Smooth muscle cell (in vitro differentiated cells): ENCODE measurements around the gene RIMBP3C. TPM values are rescaled to one million over a fixed set of nuclear protein-coding genes. Genes with fewer than 3 reads are reported as not detected.
A peak's percentile ranks its signal among the peaks of the same experiment; 100 is the strongest.
"Not testable (repeated sequence)": the region's sequence is repeated elsewhere in the genome, so short reads cannot be mapped to it uniquely, and the experiment has no call there.

Source experiments
- DNase-seq: peaks from one replicate; lab custom pipeline; 2025; ENCODE audit not compliant: unreplicated experiment; lab: John Stamatoyannopoulos, UW
- H2AFZ ChIP-seq: fragments of 200-600 bp; sonication (generic); 2 replicates; pipeline ENCODE4 v1.6.0; 2016; ENCODE audit warnings: antibody characterized with exemption, low read depth, mild to moderate bottlenecking
- H3F3A ChIP-seq: fragments of 200-600 bp; sonication (generic); 2 replicates; pipeline ENCODE4 v1.6.0; 2017; ENCODE audit warnings: antibody characterized with exemption, low read depth
- H3K27ac ChIP-seq: fragments of 200-600 bp; sonication (generic); 2 replicates; pipeline ENCODE4 v1.5.1; 2016; ENCODE audit warnings: low read depth, mild to moderate bottlenecking
- H3K27me3 ChIP-seq: fragments of 200-600 bp; sonication (generic); 2 replicates; pipeline ENCODE4 v1.6.1; 2016; ENCODE audit warnings: low read depth, mild to moderate bottlenecking
- H3K36me3 ChIP-seq: fragments of 200-600 bp; sonication (generic); 2 replicates; pipeline ENCODE4 v1.5.1; 2016; ENCODE audit warnings: low read depth
- H3K4me1 ChIP-seq: fragments of 200-600 bp; sonication (generic); 2 replicates; pipeline ENCODE4 v1.5.1; 2016; ENCODE audit warnings: low read depth
- H3K4me2 ChIP-seq: fragments of 200-600 bp; sonication (generic); 2 replicates; pipeline ENCODE4 v1.6.0; 2016; ENCODE audit warnings: mild to moderate bottlenecking
- H3K4me3 ChIP-seq: fragments of 200-600 bp; sonication (generic); 2 replicates; pipeline ENCODE4 v1.5.1; 2016; ENCODE audit warnings: mild to moderate bottlenecking
- H3K79me2 ChIP-seq: fragments of 200-600 bp; sonication (generic); 2 replicates; pipeline ENCODE4 v1.6.0; 2016; ENCODE audit warnings: low read depth, mild to moderate bottlenecking
- H3K9ac ChIP-seq: fragments of 200-600 bp; sonication (generic); 2 replicates; pipeline ENCODE4 v1.6.0; 2016; ENCODE audit warnings: low read depth
- H3K9me3 ChIP-seq: fragments of 200-600 bp; sonication (generic); replicated peaks from 2 replicates; pipeline ENCODE4 v1.5.1; 2016; ENCODE audit warnings: low read depth
- H4K20me1 ChIP-seq: fragments of 200-600 bp; sonication (generic); 2 replicates; pipeline ENCODE4 v1.6.0; 2016; ENCODE audit warnings: low read depth
- WGBS: methylation state at CpG from one replicate; pipeline ENCODE4 v1.1.7; 2016; ENCODE audit warnings: low lambda C conversion rate; 5-methylcytosine and 5-hydroxymethylcytosine counted together
- polyA plus RNA-seq: library from polyadenylated mRNA; unstranded; fragments of >200 nt; fragmentation: Nextera tagmentation; extraction: Ambion mirVana; gene quantifications from 2 replicates; pipeline ENCODE4 v1.2.1, GENCODE V29; 2016
- total RNA-seq: library from RNA; depleted of rRNA; stranded (reverse); fragments of >200 nt; gene quantifications from 2 replicates; pipeline ENCODE4 v1.2.3, GENCODE V29; 2014
- TF ChIP-seq, protein P1 (sequence below): fragments of 200-600 bp; sonication (generic); IDR thresholded peaks from 2 replicates; pipeline ENCODE4 v1.5.1; 2017; ENCODE audit warnings: borderline replicate concordance, mild to moderate bottlenecking, antibody characterized with exemption; ENCODE audit not compliant: insufficient read depth, poor library complexity, severe bottlenecking

RIMBP3C gene
- total and polyA plus RNA-seq, 2 experiments from 2014 or later, result 0.17 to 0.45 TPM

DNA sequence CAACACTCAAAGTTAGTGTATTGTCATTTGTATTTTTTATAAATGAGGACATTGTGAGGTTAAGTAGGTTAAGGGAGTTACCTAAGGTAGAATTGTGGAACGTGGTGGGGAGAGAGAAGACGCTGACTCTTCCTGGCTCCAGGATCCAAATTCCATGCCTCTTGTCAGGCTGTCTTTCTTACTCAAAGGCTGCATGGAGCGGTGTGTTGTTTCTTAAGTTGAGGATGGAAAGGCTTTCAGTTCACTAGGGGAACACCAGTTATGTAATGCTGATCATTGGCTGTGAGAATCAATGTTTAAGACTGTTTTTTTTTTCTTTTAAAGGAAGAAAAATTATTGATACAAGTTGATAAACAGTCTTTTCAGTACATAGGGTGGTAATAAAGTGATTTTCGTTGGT, 19.1 kb upstream of the RIMBP3C start:
- H3F3A ChIP-seq, result no peaks in the 10 kb centered on the region
- no peaks in the 10 kb centered on the region for H3K9me3 ChIP-seq
- H3K4me3 ChIP-seq, result peak overlapping the region; percentile 96
- no peak for DNase-seq
- TF ChIP-seq, protein P1, sequence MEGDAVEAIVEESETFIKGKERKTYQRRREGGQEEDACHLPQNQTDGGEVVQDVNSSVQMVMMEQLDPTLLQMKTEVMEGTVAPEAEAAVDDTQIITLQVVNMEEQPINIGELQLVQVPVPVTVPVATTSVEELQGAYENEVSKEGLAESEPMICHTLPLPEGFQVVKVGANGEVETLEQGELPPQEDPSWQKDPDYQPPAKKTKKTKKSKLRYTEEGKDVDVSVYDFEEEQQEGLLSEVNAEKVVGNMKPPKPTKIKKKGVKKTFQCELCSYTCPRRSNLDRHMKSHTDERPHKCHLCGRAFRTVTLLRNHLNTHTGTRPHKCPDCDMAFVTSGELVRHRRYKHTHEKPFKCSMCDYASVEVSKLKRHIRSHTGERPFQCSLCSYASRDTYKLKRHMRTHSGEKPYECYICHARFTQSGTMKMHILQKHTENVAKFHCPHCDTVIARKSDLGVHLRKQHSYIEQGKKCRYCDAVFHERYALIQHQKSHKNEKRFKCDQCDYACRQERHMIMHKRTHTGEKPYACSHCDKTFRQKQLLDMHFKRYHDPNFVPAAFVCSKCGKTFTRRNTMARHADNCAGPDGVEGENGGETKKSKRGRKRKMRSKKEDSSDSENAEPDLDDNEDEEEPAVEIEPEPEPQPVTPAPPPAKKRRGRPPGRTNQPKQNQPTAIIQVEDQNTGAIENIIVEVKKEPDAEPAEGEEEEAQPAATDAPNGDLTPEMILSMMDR, result no peak
- peaks cover 80% of the 10 kb centered on the region for H3K79me2 ChIP-seq
- H3K27me3 ChIP-seq, result no peaks in the 10 kb centered on the region
- no peak overlapping the region for H2AFZ ChIP-seq
- peaks cover 74% of the 10 kb centered on the region for H4K20me1 ChIP-seq
- peaks cover 24% of the 10 kb centered on the region for H3K4me1 ChIP-seq
- H3K4me2 ChIP-seq, result peak overlapping the region; percentile 97
- H3K27ac ChIP-seq, result peak overlapping the region; percentile 1
- H3K36me3 ChIP-seq, result no peaks in the 10 kb centered on the region
- WGBS, result 70% methylated on average over 4 of the region's 4 CpGs
- H3K9ac ChIP-seq, result peak overlapping the region; percentile 27

DNA sequence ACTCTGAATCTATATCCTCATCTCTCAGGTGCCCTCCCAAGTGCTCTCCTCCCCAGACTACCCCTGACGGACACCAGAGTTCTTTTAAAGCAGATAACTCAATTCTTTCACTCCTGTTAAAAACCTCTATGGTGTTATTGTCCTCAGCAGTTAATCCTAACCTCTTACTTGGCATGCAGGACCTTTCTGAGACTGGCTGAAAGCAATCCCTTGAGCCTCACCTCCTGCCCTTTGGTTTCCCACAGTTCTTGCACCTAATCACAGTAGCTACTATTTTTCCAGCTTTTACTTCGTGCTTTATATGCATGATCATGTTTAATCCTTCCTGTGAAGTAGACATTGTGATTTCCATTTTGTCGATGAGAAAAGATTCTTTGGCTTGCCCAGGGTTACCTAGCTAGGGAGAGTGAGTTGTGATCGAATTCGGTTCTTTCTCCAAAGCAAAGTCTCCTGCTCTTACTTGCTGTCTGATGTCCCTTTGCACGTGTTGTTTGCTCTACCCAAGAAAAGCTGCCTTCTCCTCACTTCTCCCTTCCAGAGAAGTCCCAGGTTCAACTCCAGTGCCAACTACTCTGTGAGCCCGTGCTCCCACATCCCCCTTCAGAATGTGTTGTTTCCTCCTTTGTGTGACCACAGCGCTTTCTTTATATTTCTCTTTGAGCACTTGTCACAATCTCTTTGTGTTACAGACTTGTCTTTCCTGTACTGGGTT, 18.4 kb upstream of the RIMBP3C start:
- no peaks in the 10 kb centered on the region for H3K9me3 ChIP-seq
- H2AFZ ChIP-seq, result no peak overlapping the region
- 74% methylated on average over 8 of the region's 8 CpGs for WGBS
- peak overlapping the region; percentile 27 for H3K9ac ChIP-seq
- peaks cover 66% of the 10 kb centered on the region for H4K20me1 ChIP-seq
- H3K36me3 ChIP-seq, result no peaks in the 10 kb centered on the region
- H3K4me2 ChIP-seq, result peak overlapping the region; percentile 97
- TF ChIP-seq, protein P1, result no peak
- H3F3A ChIP-seq, result no peaks in the 10 kb centered on the region
- H3K27me3 ChIP-seq, result no peaks in the 10 kb centered on the region
- no peak for DNase-seq
- H3K4me3 ChIP-seq, result peak overlapping the region; percentile 96
- H3K27ac ChIP-seq, result peak overlapping the region; percentile 93
- peaks cover 72% of the 10 kb centered on the region for H3K79me2 ChIP-seq
- peaks cover 24% of the 10 kb centered on the region for H3K4me1 ChIP-seq

DNA sequence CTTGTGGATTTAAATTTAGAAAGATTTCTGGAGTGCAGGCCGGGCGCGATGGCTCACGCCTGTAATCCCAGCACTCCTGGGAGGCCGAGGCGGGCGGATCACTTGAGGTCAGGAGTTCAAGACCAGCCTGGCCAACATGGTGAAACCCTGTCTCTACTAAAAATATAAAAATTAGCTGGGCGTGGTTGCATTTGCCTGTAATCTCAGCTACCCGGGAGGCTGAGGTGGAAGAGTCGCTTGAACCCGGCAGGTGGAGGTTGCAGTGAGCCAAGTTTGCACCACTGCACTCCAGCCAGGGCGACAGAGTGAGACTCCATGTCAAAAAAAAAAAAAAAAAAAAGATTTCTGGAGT, 17.8 kb upstream of the RIMBP3C start:
- peak overlapping the region; percentile 96 for H3K4me3 ChIP-seq
- H2AFZ ChIP-seq, DNase-seq, H3K27me3 ChIP-seq, H3K36me3 ChIP-seq, H3K9me3 ChIP-seq, H3F3A ChIP-seq: not testable (repeated sequence)
- peaks cover 66% of the 10 kb centered on the region for H3K79me2 ChIP-seq
- peaks cover 24% of the 10 kb centered on the region for H3K4me1 ChIP-seq
- peak overlapping the region; percentile 100 for H3K9ac ChIP-seq
- 51% methylated on average over 12 of the region's 12 CpGs for WGBS
- H3K4me2 ChIP-seq, result peak overlapping the region; percentile 97
- H3K27ac ChIP-seq, result peak overlapping the region; percentile 93
- H4K20me1 ChIP-seq, result peaks cover 60% of the 10 kb centered on the region

DNA sequence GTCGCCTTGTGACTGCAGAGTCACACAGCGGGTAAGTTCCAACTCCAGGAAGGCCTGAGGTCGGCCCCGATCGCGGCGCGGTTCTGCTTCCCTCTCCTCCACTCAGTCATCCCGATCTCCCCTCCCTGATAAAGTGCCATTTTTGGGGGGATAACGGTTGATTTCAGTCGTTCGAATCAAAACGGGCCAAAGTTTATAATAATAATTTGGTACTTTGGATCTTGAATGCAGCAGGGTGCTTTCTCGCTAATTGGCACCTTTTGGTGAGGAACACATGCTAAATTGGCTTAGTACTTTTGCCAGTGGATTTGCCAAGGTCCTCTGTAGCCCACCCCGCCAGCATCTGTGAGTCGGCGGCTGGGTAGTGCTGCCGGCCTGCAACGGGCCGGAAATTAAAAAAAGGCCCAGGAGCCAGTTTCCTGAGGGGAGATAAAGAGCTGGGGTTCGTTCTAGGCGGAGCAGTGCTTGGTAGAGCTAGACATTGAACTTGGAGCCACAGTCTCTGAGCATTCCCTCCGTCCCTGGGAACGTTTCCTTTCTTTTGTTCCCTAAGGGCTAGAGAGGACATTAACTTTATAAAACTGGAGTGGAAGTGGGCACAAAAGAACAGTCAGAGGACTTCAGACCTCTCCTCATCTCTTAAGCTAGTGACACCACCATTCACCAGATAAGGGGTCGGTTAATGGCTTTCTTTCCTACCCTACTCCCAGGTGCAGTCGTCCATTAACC, 17.2 kb upstream of the RIMBP3C start:
- no peaks in the 10 kb centered on the region for H3K36me3 ChIP-seq
- H2AFZ ChIP-seq, result peak overlapping the region; percentile 35
- peak overlapping the region; percentile 93 for H3K27ac ChIP-seq
- H3K4me1 ChIP-seq, result peaks cover 24% of the 10 kb centered on the region
- H3K27me3 ChIP-seq, result no peaks in the 10 kb centered on the region
- no peaks in the 10 kb centered on the region for H3F3A ChIP-seq
- no peaks in the 10 kb centered on the region for H3K9me3 ChIP-seq
- 2% methylated on average over 26 of the region's 26 CpGs for WGBS
- peak overlapping the region; percentile 96 for H3K4me3 ChIP-seq
- DNase-seq, result no peak
- TF ChIP-seq, protein P1, result no peak
- peak overlapping the region; percentile 100 for H3K9ac ChIP-seq
- H3K4me2 ChIP-seq, result peak overlapping the region; percentile 97
- peaks cover 55% of the 10 kb centered on the region for H4K20me1 ChIP-seq
- H3K79me2 ChIP-seq, result peaks cover 61% of the 10 kb centered on the region
